Measurements from ENCODE around the gene VARS2. TPM values are rescaled to one million over a fixed set of nuclear protein-coding genes. Genes with fewer than 3 reads are reported as not detected.
"Not testable (repeated sequence)": the region's sequence is repeated elsewhere in the genome, so short reads cannot be mapped to it uniquely, and the experiment has no call there.

The VARS2 gene
- total and polyA plus RNA-seq, 3 donors from 2014 or later, result 31.4 to 45.5 (median 36.5) TPM

- intact Hi-C loops (cut with DNase I; ENCODE audit: low total_unique reads), result no loop called here
- TF ChIP-seq POLR2A (IDR thresholded peaks at IDR 0.05) (no peak), CTCF (IDR thresholded peaks at IDR 0.05) (no peak)
- Histone ChIP-seq H3K27me3 (no peaks in the 10 kb centered on the region), H3K36me3 (ENCODE audit: low read depth, missing control alignments) (no peaks in the 10 kb centered on the region), H3K27ac (no peak overlapping the region), H3K4me1 (peaks cover 26% of the 10 kb centered on the region), H3K9me3 (no peaks in the 10 kb centered on the region), H3K4me3 (no peak overlapping the region)
- DNase-seq, result no peak
- 87 to 97% methylated on average over 2 of the region's 2 CpGs for WGBS, 2 donors
Observed at GRCh38 chr6:30873137-30873640, 40.8 kb upstream of the VARS2 start.

GRCh38 chr6:30873795-30874194 is 40.2 kb upstream of the VARS2 start:
- H3K9me3 ChIP-seq; H3K27me3 ChIP-seq; H3K4me3 ChIP-seq; H3K36me3 ChIP-seq (ENCODE audit: low read depth, missing control alignments); H3K27ac ChIP-seq; DNase-seq; intact Hi-C loops (cut with DNase I; ENCODE audit: low total_unique reads): not testable (repeated sequence)
- 91 to 100% methylated on average over 3 of the region's 3 CpGs for WGBS, 2 donors
- H3K4me1 ChIP-seq, result peaks cover 27% of the 10 kb centered on the region

GRCh38 chr6:30875244-30876038 is 38.6 kb upstream of the VARS2 start:
- peak; percentile 64 for DNase-seq
- intact Hi-C loops (cut with DNase I; ENCODE audit: low total_unique reads), result no loop called here
- H3K4me1 ChIP-seq, result peaks cover 27% of the 10 kb centered on the region
- no peaks in the 10 kb centered on the region for H3K9me3 ChIP-seq
- H3K27me3 ChIP-seq, result no peaks in the 10 kb centered on the region
- peak overlapping the region in 1 of 2 donors; percentile 22 for H3K27ac ChIP-seq
- TF ChIP-seq POLR2A (IDR thresholded peaks at IDR 0.05), result no peak
- no peak for TF ChIP-seq CTCF (IDR thresholded peaks at IDR 0.05)
- no peaks in the 10 kb centered on the region for H3K36me3 ChIP-seq (ENCODE audit: low read depth, missing control alignments)
- 63 to 69% methylated on average over 18 of the region's 18 CpGs for WGBS, 2 donors
- peak overlapping the region in 1 of 2 donors; percentile 30 for H3K4me3 ChIP-seq

- H3K27ac ChIP-seq, result peak overlapping the region; percentile 62 to 76
- no peak overlapping the region for H3K4me3 ChIP-seq
- no peaks in the 10 kb centered on the region for H3K27me3 ChIP-seq
- 23 to 39% methylated on average over 4 of the region's 4 CpGs for WGBS, 2 donors
- TF ChIP-seq POLR2A (IDR thresholded peaks at IDR 0.05) (no peak), CTCF (IDR thresholded peaks at IDR 0.05) (no peak)
- H3K4me1 ChIP-seq, result peaks cover 27% of the 10 kb centered on the region
- H3K9me3 ChIP-seq, result no peaks in the 10 kb centered on the region
- DNase-seq, result peak; percentile 78
- no peaks in the 10 kb centered on the region for H3K36me3 ChIP-seq (ENCODE audit: low read depth, missing control alignments)
- intact Hi-C loops (cut with DNase I; ENCODE audit: low total_unique reads), result no loop called here
Observed at GRCh38 chr6:30876039-30876730, 37.9 kb upstream of the VARS2 start.
